Measurements from ENCODE around the gene PPP1R3G. TPM values are rescaled to one million over a fixed set of nuclear protein-coding genes. Genes with fewer than 3 reads are reported as not detected.

PPP1R3G gene
- total RNA-seq, 2 donors from 2014 or later, result 0.26 TPM; not detected in 1

- intact Hi-C loops (cut with DNase I), result no loop called here
- Histone ChIP-seq H3K36me3 (replicated peaks in 1 of 2; ENCODE audit: insufficient read depth in 1 of 2, low read depth in 2 of 2) (no peaks in the 10 kb centered on the region), H3K27ac (no peak overlapping the region), H3K4me1 (no peaks in the 10 kb centered on the region), H3K27me3 (no peaks in the 10 kb centered on the region), H3K9me3 (no peaks in the 10 kb centered on the region), H3K4me3 (no peak overlapping the region)
- DNase-seq, result no peak
- TF ChIP-seq CTCF (IDR thresholded peaks at IDR 0.05), result no peak
- no peak for TF ChIP-seq POLR2A (IDR thresholded peaks at IDR 0.05)
- no peak for ATAC-seq
- WGBS, 2 donors, result 94 to 96% methylated on average over 20 of the region's 20 CpGs
These were observed 38.4 kb downstream of the PPP1R3G start for GRCh38 chr6:5123296-5124143.

- 92 to 95% methylated on average over 8 of the region's 8 CpGs for WGBS, 2 donors
- no peak for DNase-seq
- TF ChIP-seq POLR2A (IDR thresholded peaks at IDR 0.05) (no peak), CTCF (IDR thresholded peaks at IDR 0.05) (no peak)
- no peak for ATAC-seq
- no peaks in the 10 kb centered on the region for H3K36me3 ChIP-seq (replicated peaks in 1 of 2; ENCODE audit: insufficient read depth in 1 of 2, low read depth in 2 of 2)
- no peak overlapping the region for H3K4me3 ChIP-seq
- H3K27me3 ChIP-seq, result no peaks in the 10 kb centered on the region
- H3K4me1 ChIP-seq, result no peaks in the 10 kb centered on the region
- H3K9me3 ChIP-seq, result no peaks in the 10 kb centered on the region
- intact Hi-C loops (cut with DNase I), result no loop called here
- H3K27ac ChIP-seq, result no peak overlapping the region
These were observed 39.4 kb downstream of the PPP1R3G start for GRCh38 chr6:5124526-5124925.

GRCh38 chr6:5125152-5126006 is 40.2 kb downstream of the PPP1R3G start:
- Histone ChIP-seq H3K9me3 (no peaks in the 10 kb centered on the region), H3K27me3 (no peaks in the 10 kb centered on the region), H3K27ac (no peak overlapping the region), H3K4me3 (no peak overlapping the region), H3K36me3 (replicated peaks in 1 of 2; ENCODE audit: insufficient read depth in 1 of 2, low read depth in 2 of 2) (no peaks in the 10 kb centered on the region), H3K4me1 (no peaks in the 10 kb centered on the region)
- DNase-seq, result no peak
- 82 to 87% methylated on average over 9 to 11 of the region's 11 CpGs for WGBS, 2 donors
- TF ChIP-seq POLR2A (IDR thresholded peaks at IDR 0.05), result no peak
- TF ChIP-seq CTCF (IDR thresholded peaks at IDR 0.05), result no peak
- intact Hi-C loops (cut with DNase I), result no loop called here
- ATAC-seq, result no peak

- Histone ChIP-seq H3K27me3 (no peaks in the 10 kb centered on the region), H3K9me3 (no peaks in the 10 kb centered on the region), H3K4me3 (no peak overlapping the region), H3K27ac (no peak overlapping the region), H3K4me1 (no peaks in the 10 kb centered on the region), H3K36me3 (replicated peaks in 1 of 2; ENCODE audit: insufficient read depth in 1 of 2, low read depth in 2 of 2) (no peaks in the 10 kb centered on the region)
- intact Hi-C loops (cut with DNase I), result no loop called here
- no peak for ATAC-seq
- no peak for DNase-seq
- WGBS, 2 donors, result 52 to 60% methylated on average over 3 to 4 of the region's 4 CpGs
- TF ChIP-seq POLR2A (IDR thresholded peaks at IDR 0.05), result no peak
- no peak for TF ChIP-seq CTCF (IDR thresholded peaks at IDR 0.05)
These were observed 41.1 kb downstream of the PPP1R3G start for GRCh38 chr6:5126214-5126613.

Measured in body of pancreas (tissue), 4 donors.